HG03521 (cell line): ENCODE results near the gene SESTD1.
"Not testable (repeated sequence)": the region's sequence is repeated elsewhere in the genome, so short reads cannot be mapped to it uniquely, and the experiment has no call there.

Source experiments
- ATAC-seq: cut with Tn5 transposase; IDR thresholded peaks from one replicate; pipeline ENCODE4 v1.9.1; 2021; ENCODE audit warnings: mild to moderate bottlenecking, moderate library complexity; ENCODE audit not compliant: unreplicated experiment

SESTD1 gene

GRCh38 chr2:179239838-179240237 is 24.8 kb downstream of the SESTD1 start:
- ATAC-seq, result no peak

GRCh38 chr2:179239195-179239594 is 25.4 kb downstream of the SESTD1 start:
- ATAC-seq, result no peak

GRCh38 chr2:179238027-179238426 is 26.6 kb downstream of the SESTD1 start:
- no peak for ATAC-seq

- ATAC-seq, result no peak
These were observed 27.3 kb downstream of the SESTD1 start for GRCh38 chr2:179237209-179237946.

DNA sequence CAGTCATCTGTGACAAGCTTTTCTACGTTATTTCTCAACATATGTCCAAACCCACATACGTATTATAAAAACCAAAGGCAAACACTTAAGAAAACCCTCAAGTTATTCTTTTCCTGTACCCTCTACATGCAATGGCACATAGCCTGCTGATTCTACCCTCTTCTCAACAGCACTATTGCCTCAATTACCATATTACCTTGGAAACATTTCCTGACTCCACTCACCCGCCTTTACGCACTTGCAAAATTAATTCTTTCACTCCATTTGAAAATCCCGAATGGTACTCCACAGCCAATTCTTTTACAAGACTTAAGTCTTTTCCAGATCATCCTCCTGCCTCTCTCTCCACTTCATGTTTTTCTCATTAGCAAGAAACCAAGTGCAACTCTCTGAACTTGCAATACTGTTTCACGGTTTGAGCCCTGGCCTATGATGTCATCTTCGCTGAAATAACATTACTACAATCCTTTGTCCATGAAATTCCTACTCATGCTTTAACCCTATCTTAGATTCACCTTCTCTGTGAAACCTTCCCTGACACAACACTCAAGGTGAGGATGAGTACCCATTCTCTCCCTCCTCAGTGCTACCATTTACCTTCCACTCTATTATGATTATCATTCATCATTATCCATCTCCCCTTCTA is 29.0 kb downstream of the SESTD1 start:
- no peak for ATAC-seq

DNA sequence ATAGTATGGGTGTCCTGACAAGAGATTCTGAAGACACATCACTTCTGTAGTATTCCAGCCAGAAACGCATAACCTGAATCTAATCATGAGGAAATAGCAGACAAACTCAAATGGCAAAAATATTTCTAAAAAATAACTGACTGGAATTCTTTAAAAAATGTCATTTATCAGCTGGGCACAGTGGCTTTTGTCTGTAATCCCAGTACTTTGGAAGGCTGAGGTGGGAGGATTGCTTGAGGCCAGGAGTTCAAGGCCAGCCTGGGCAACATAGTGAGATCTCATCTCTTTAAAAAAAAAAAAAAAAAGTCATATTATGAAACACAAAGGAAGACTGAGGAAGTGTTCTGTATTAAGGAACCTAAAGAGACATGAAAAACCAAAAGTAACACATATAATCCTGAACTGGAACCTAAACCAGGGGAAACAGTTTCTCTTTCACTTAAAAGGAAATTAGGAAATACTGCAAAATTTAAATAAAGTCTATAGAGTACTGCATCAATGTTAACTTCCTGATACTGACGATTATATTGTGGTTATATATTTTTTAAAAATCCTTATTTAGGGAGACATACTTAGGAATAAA is 29.9 kb downstream of the SESTD1 start:
- no peak for ATAC-seq

DNA sequence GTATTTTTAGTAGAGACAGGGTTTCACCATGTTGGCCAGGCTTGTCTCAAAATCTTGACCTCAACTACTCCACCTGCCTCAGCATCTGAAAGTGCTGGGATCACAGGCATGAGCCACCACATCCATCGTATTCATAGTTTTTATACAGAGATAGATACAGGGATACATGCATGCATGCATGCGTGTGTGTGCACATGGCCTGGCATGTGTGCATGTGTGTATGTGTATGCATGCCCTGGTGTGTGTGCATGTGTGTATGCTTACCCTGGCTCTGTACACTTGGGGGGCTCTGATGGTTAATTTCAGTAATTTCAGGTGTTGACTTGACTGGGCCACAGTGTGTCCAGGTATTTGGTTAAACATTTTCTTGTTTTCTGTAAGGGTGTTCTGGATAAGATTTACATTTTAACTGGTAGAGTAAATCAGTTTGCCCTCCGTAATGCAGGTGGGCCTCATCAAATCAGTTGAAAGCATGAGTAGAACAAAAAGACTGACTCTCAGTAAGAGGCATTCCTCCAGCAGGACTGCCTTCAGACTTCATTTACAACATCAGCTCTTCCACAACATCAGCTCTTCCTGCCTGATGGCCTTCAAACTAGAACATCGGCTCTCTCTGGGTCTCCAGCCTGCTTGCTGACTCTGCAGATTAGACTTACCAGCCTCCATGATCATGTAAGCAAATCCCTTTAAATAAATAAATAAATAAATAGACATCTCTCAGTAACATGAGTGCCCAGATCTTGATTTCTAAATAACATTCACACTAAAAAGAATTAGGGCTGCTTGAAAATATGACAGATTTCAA is 30.8 kb downstream of the SESTD1 start:
- no peak for ATAC-seq

GRCh38 chr2:179233083-179233490 is 31.5 kb downstream of the SESTD1 start:
- no peak for ATAC-seq

GRCh38 chr2:179226961-179227259 is 37.7 kb downstream of the SESTD1 start:
- ATAC-seq, result no peak

- ATAC-seq, result no peak
These were observed 38.2 kb downstream of the SESTD1 start for GRCh38 chr2:179226203-179226960.

- ATAC-seq, result no peak
These were observed 40.3 kb downstream of the SESTD1 start for GRCh38 chr2:179224361-179224760.

GRCh38 chr2:179222076-179222475 is 42.6 kb downstream of the SESTD1 start:
- ATAC-seq, result no peak

- ATAC-seq, result peak; percentile 65
These were observed 45.6 kb downstream of the SESTD1 start for GRCh38 chr2:179218848-179219594.

DNA sequence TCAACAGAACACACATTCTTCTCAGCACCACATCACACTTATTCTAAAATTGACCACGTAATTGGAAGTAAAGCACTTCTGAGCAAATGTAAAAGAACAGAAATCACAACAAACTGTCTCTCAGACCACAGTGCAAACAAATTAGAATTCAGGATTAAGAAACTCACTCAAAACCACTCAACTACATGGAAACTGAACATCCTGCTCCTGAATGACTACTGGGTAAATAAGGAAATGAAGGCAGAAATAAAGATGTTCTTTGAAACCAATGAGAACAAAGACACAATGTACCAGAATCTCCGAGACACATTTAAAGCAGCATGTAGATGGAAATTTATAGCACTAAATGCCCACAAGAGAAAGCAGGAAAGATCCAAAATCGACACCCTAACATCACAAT is 50.0 kb downstream of the SESTD1 start:
- not testable (repeated sequence) for ATAC-seq

DNA sequence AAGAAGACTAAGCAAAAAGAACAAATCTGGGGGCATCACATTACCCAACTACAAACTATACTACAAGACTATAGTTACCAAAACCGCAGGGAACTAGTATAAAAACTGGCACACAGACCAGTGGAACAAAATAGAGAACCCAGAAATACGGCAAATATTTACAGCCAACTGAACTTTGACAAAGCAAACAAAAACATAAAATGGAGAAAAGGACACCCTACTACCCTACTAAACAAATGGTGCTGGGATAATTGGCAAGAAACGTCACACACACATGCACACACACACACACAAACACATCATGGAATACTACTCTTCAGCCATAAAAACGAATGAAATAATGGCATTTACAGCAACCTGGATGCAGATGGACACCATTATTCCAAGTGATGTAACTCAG is 53.3 kb downstream of the SESTD1 start:
- ATAC-seq, result no peak

GRCh38 chr2:179208277-179208676 is 56.4 kb downstream of the SESTD1 start:
- not testable (repeated sequence) for ATAC-seq

DNA sequence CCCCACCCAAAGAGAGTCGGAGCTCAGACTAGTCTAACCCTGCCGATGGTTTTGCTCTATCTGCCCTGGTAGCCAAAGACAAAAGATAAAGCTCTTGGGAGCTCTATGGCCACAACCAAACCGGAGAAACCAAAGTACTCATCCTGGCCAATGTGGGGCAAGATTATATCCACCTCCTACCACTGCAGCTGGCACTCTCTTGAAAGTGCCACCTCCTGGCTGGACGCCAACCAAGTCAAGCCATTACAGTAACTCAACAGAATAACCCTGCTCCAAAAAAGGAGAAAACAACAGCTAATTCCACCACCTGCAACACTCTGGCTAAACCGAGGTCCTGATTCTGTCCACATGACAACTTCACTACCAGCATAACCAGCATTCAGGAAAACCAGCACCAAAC is 57.6 kb downstream of the SESTD1 start:
- ATAC-seq, result no peak

DNA sequence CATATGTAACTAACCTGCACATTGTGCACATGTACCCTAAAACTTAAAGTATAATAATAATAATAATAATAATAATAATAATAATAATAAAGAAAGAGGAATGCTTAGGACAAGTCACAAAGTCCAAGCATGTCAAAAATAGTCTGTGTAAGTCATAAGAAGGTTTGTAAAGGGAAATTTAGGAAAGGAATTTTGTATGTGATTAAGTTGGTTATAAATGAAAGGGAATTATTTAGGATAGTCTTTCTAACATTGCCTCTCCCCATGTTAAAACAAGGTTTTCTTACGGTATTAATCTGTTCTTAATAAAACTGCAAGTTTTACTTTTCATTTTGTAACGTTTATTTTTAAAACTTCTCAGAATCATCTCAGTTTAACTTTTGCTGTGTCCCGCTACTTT is 62.8 kb downstream of the SESTD1 start:
- ATAC-seq, result no peak

- ATAC-seq, result not testable (repeated sequence)
These were observed 68.6 kb downstream of the SESTD1 start for GRCh38 chr2:179195926-179196590.

GRCh38 chr2:179195141-179195540 is 69.5 kb downstream of the SESTD1 start:
- no peak for ATAC-seq
